Peyer's patch (tissue), 4 donors: Measurements from ENCODE around the gene IL1RAPL1. TPM values are rescaled to one million over a fixed set of nuclear protein-coding genes. Genes with fewer than 3 reads are reported as not detected.

ENCODE experiments used
- DNase-seq, 3 donors: peaks; one replicate each; pipeline ENCODE4 v3.0.0-alpha.2; 2017 to 2019
- H3K27ac ChIP-seq, 4 donors: fragments of 200-600 bp; sonication (generic); one replicate each; pipeline ENCODE4 v1.5.1; 2016 to 2019
- H3K27me3 ChIP-seq, 2 donors: fragments of 200-600 bp; sonication (generic); one replicate each; pipeline ENCODE4 v1.5.1; 2019
- H3K36me3 ChIP-seq, 3 donors: fragments of 200-600 bp; sonication (generic); one replicate each; pipeline ENCODE4 v1.5.1; 2016 to 2019
- H3K4me1 ChIP-seq, 4 donors: fragments of 200-600 bp; sonication (generic); one replicate each; pipeline ENCODE4 v1.5.1; 2016 to 2019
- H3K4me3 ChIP-seq, 4 donors: fragments of 200-600 bp; sonication (generic); 1 replicate in 3 of 4; 2 replicates in 1 of 4; pipeline ENCODE4 v1.5.1; 2016 to 2019; ENCODE audit warnings: mild to moderate bottlenecking in 1 of 4
- H3K9me3 ChIP-seq, 4 donors: fragments of 200-600 bp; sonication (generic); one replicate each; pipeline ENCODE4 v1.5.1; 2016 to 2019; ENCODE audit warnings: mild to moderate bottlenecking in 1 of 4
- CTCF ChIP-seq, 6 experiments: fragments of 450-650 bp in 4 of 6; fragments of 200-600 bp in 2 of 6; sonication (generic) in 1 of 6; IDR thresholded peaks; one replicate each; pipeline ENCODE4 v1.5.1; 2017 to 2019; ENCODE audit warnings: antibody characterized with exemption in 6 of 6, mild to moderate bottlenecking in 3 of 6, moderate library complexity in 1 of 6
- POLR2A ChIP-seq, 2 donors: fragments of 450-650 bp; IDR thresholded peaks; one replicate each; pipeline ENCODE4 v1.5.1; 2017; ENCODE audit warnings: antibody characterized with exemption in 2 of 2, mild to moderate bottlenecking in 2 of 2, moderate library complexity in 2 of 2
- total RNA-seq, 4 donors: library from RNA; depleted of rRNA; stranded (reverse); fragments of >200 nt; gene quantifications; one replicate each; pipeline ENCODE4 v1.1.0, GENCODE V29; 2016

IL1RAPL1 gene
- total RNA-seq, 4 donors from 2014 or later: not detected

- Histone ChIP-seq H3K9me3 (no peaks in the 10 kb centered on the region), H3K27ac (no peak overlapping the region), H3K36me3 (no peaks in the 10 kb centered on the region), H3K4me1 (no peaks in the 10 kb centered on the region), H3K4me3 (no peak overlapping the region), H3K27me3 (no peaks in the 10 kb centered on the region)
- TF ChIP-seq POLR2A (IDR thresholded peaks at IDR 0.05) (no peak), CTCF (IDR thresholded peaks at IDR 0.05) (no peak)
- no peak for DNase-seq
These were observed 1040.6 kb downstream of the IL1RAPL1 start for GRCh38 chrX:29627833-29628232.

- H3K4me1 ChIP-seq: no peaks in the 10 kb centered on the region
- DNase-seq: no peak
These were observed 1047.3 kb downstream of the IL1RAPL1 start for GRCh38 chrX:29634516-29634915.

GRCh38 chrX:29636331-29636730, 1049.1 kb downstream of the IL1RAPL1 start:
- TF ChIP-seq CTCF (IDR thresholded peaks at IDR 0.05): no peak
- no peak for TF ChIP-seq POLR2A (IDR thresholded peaks at IDR 0.05)

More at GRCh38 chrX:29634516-29634915, 1047.3 kb downstream of the IL1RAPL1 start:
- Histone ChIP-seq H3K9me3 (no peaks in the 10 kb centered on the region), H3K4me3 (no peak overlapping the region), H3K27me3 (no peaks in the 10 kb centered on the region), H3K27ac (no peak overlapping the region), H3K36me3 (no peaks in the 10 kb centered on the region)
- TF ChIP-seq CTCF (IDR thresholded peaks at IDR 0.05) (no peak), POLR2A (IDR thresholded peaks at IDR 0.05) (no peak)

GRCh38 chrX:29640106-29640505, 1052.9 kb downstream of the IL1RAPL1 start:
- no peak overlapping the region for H3K4me3 ChIP-seq
- no peak for TF ChIP-seq POLR2A (IDR thresholded peaks at IDR 0.05)
- TF ChIP-seq CTCF (IDR thresholded peaks at IDR 0.05): no peak
- no peak overlapping the region for H3K27ac ChIP-seq
- no peaks in the 10 kb centered on the region for H3K9me3 ChIP-seq
- H3K27me3 ChIP-seq: no peaks in the 10 kb centered on the region
- no peaks in the 10 kb centered on the region for H3K4me1 ChIP-seq
- no peak for DNase-seq
- no peaks in the 10 kb centered on the region for H3K36me3 ChIP-seq

More at GRCh38 chrX:29636331-29636730, 1049.1 kb downstream of the IL1RAPL1 start:
- Histone ChIP-seq H3K27ac (no peak overlapping the region), H3K9me3 (no peaks in the 10 kb centered on the region), H3K4me1 (no peaks in the 10 kb centered on the region), H3K27me3 (no peaks in the 10 kb centered on the region), H3K36me3 (no peaks in the 10 kb centered on the region), H3K4me3 (no peak overlapping the region)
- DNase-seq: no peak

- Histone ChIP-seq H3K36me3 (no peaks in the 10 kb centered on the region), H3K27ac (no peak overlapping the region), H3K4me3 (no peak overlapping the region), H3K9me3 (no peaks in the 10 kb centered on the region), H3K4me1 (no peaks in the 10 kb centered on the region), H3K27me3 (no peaks in the 10 kb centered on the region)
- TF ChIP-seq CTCF (IDR thresholded peaks at IDR 0.05) (no peak), POLR2A (IDR thresholded peaks at IDR 0.05) (no peak)
- no peak for DNase-seq
These were observed 1054.2 kb downstream of the IL1RAPL1 start for GRCh38 chrX:29641461-29641860.

DNA sequence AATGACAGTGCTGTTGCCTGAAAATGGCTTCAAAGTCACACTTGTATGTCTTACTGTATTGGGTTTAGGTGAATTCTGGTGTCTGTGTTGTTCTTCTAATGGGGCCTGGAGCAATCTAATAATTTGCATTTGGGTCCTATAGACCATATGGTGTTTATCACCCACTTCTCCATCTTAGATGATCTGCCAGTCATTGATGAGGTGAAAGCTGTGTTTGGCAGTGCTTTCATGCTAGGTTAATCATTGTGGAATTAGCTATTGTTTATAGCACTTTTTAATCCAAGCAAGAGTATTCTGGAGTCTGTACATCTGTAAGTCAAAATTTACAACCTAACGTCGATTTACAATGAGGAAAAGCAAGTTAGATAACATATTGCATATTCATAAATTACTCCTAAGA, 1055.9 kb downstream of the IL1RAPL1 start:
- TF ChIP-seq POLR2A (IDR thresholded peaks at IDR 0.05): no peak
- no peak for TF ChIP-seq CTCF (IDR thresholded peaks at IDR 0.05)
- Histone ChIP-seq H3K36me3 (no peaks in the 10 kb centered on the region), H3K27me3 (no peaks in the 10 kb centered on the region), H3K9me3 (no peaks in the 10 kb centered on the region), H3K4me1 (no peaks in the 10 kb centered on the region), H3K27ac (no peak overlapping the region), H3K4me3 (no peak overlapping the region)
- DNase-seq: no peak
